GM20000 (cell line): ENCODE data around the gene LCP1.

Source experiments
- DNase-seq: peaks from one replicate; pipeline ENCODE4 v3.0.0; 2012; ENCODE audit warnings: low spot score
- CTCF ChIP-seq: IDR thresholded peaks from 2 replicates; pipeline ENCODE4 v1.5.1; 2012; ENCODE audit warnings: mild to moderate bottlenecking, control low read depth; ENCODE audit errors: extremely low read depth, missing control alignments

LCP1 gene

DNA sequence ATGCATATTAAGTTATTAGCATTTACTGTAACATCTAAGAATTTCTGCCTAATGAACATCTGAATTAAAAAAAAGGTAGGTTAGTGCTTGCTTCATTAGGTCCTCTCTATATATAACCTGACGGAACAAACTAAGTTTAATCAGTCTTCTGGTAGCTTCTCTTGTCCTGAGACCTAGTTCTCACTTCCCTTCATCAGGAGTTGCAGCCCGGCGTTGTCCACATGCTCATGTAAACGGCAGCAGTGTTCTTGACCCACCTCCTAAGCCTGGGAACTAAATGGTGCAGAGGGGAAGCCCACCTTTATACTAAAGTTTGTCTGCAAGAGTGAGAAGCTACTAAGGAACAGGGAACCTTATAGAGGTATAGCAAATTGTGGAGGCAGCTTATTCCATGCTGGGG is 45.3 kb downstream of the LCP1 start:
- no peak for DNase-seq
- no peak for TF ChIP-seq CTCF

- DNase-seq, result no peak
- TF ChIP-seq CTCF, result no peak
Measured at GRCh38 chr13:46134961-46135522, 46.9 kb downstream of the LCP1 start.

DNA sequence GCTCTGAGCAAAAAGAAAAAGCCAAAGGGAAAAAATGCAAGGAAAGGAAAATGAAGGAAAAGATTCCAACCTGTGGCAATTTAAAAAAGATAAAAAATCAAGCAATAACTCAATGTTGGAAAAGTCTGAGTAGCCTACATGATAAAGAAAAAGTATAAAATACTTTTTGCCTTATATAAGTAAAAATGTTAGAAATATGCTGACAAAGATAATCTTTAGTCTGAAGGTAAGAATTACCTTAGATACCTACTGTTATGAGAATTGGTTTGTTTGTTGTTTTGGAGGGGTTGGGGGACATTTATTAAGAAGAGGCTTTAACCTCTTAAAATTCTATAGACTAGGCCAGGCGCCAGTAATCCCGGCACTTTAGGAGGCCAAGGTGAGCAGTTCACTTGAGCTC is 47.5 kb downstream of the LCP1 start:
- no peak for TF ChIP-seq CTCF

GRCh38 chr13:46132109-46132508 is 49.9 kb downstream of the LCP1 start:
- DNase-seq, result no peak
- no peak for TF ChIP-seq CTCF

More for the DNA sequence above, 47.5 kb downstream of the LCP1 start:
- DNase-seq, result no peak

- no peak for DNase-seq
Measured at GRCh38 chr13:46131705-46132104, 50.3 kb downstream of the LCP1 start.

DNA sequence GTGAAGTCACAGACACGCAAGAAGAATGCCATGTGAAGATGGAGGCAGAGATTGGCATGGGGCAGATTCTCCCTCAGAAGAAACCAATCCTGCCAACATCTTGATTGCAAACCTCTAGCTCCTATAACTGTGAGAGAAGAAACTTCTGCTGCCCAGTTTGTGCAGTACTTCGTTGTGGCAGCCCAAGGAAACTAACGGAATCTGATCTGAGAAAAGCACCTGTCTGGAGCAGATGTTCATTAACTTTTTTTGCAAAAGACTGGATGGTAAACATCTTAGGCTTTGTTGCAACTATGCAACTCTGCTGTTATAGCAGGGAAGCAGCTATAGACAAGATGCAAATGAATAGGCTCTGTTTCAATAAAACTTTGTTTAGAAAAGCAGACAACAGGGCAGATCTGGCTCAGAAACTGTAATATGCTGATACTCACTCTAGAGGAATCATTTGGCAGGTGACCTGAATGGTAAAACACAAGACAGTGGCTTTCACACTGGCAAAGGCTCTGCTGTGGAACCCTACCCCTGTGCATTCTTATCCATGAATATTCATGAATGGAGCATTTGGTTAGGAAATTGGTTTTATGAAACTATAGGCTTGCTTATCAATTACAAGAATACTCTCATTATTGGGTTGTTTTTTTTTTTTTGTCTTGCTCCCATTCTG is 51.9 kb downstream of the LCP1 start:
- DNase-seq, result no peak
- TF ChIP-seq CTCF, result no peak

More at GRCh38 chr13:46131705-46132104, 50.3 kb downstream of the LCP1 start:
- TF ChIP-seq CTCF, result no peak

GRCh38 chr13:46129124-46129523 is 52.9 kb downstream of the LCP1 start:
- TF ChIP-seq CTCF, result no peak
- no peak for DNase-seq
